ENCODE measurements around the gene CWC27.

The CWC27 gene

DNA sequence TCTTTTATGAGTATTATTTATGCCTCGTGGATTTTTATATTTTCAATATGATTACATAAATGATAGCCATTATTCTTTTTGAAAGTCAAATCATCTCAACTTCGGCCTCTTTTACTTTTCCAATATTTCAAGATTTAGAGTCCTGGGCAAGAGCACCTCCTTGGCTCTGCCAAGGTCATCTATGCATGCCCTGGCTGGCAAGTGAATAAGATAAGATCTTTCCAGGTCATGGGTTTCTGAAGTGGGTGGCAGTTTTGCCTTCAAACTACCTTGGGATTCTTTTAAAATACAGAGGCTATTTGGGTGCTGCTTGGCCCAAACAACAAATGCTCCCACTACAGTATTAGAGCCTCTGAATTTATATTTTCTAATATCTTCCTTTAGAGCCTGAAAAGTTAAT, 95.4 kb downstream of the CWC27 start:
- Histone ChIP-seq H3K9ac (ENCODE audit: low read length) (no peak overlapping the region), H3K9me3 (ENCODE audit: low read length) (no peaks in the 10 kb centered on the region), H3K4me2 (ENCODE audit: low read length) (no peak overlapping the region), H3K9me2 (ENCODE audit: low read depth, low read length) (no peaks in the 10 kb centered on the region), H4K20me1 (ENCODE audit: insufficient read depth, low read length) (no peaks in the 10 kb centered on the region), H2AFZ (ENCODE audit: low read length) (no peak overlapping the region), H3K79me2 (ENCODE audit: insufficient read depth, low read length) (no peaks in the 10 kb centered on the region), H3K36me3 (ENCODE audit: insufficient read depth, low read length) (no peaks in the 10 kb centered on the region), H3K4me3 (ENCODE audit: low read depth, low read length, poor library complexity, severe bottlenecking) (no peak overlapping the region), H3K27me3 (ENCODE audit: insufficient read depth, low read length) (no peaks in the 10 kb centered on the region), H3F3A (ENCODE audit: insufficient read depth, low read length) (no peaks in the 10 kb centered on the region), H3K27ac (ENCODE audit: low read depth, low read length, poor library complexity, severe bottlenecking) (no peak overlapping the region), H3K4me1 (ENCODE audit: insufficient read depth, low read length, severe bottlenecking) (no peaks in the 10 kb centered on the region)
- TF ChIP-seq, protein P1, sequence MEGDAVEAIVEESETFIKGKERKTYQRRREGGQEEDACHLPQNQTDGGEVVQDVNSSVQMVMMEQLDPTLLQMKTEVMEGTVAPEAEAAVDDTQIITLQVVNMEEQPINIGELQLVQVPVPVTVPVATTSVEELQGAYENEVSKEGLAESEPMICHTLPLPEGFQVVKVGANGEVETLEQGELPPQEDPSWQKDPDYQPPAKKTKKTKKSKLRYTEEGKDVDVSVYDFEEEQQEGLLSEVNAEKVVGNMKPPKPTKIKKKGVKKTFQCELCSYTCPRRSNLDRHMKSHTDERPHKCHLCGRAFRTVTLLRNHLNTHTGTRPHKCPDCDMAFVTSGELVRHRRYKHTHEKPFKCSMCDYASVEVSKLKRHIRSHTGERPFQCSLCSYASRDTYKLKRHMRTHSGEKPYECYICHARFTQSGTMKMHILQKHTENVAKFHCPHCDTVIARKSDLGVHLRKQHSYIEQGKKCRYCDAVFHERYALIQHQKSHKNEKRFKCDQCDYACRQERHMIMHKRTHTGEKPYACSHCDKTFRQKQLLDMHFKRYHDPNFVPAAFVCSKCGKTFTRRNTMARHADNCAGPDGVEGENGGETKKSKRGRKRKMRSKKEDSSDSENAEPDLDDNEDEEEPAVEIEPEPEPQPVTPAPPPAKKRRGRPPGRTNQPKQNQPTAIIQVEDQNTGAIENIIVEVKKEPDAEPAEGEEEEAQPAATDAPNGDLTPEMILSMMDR (IDR thresholded peaks at IDR 0.05; ENCODE audit: low read length), result no peak
- no peak for TF ChIP-seq EZH2 (IDR thresholded peaks at IDR 0.05; ENCODE audit: borderline replicate concordance, low read length)

DNA sequence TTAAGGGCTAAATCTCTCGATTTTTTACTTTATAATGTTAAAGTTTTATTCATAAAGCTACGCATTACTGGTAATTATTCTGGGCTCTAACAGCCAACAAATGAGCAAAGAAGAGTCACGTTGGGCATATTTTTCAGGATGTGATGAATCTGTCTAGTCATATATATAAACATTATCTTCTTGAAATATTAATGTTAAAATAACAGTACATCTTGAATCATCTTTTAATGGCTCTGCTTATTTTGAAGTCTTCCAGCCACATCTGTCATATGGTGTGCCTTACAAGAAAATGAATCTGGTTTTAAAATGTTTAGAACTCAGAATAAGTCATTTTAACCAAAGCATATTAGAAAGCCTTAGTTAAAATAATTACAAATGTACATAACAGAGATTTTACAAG, 96.9 kb downstream of the CWC27 start:
- Histone ChIP-seq H3K4me1 (ENCODE audit: insufficient read depth, low read length, severe bottlenecking) (no peaks in the 10 kb centered on the region), H3K4me3 (ENCODE audit: low read depth, low read length, poor library complexity, severe bottlenecking) (no peak overlapping the region), H3K9ac (ENCODE audit: low read length) (no peak overlapping the region), H3K36me3 (ENCODE audit: insufficient read depth, low read length) (no peaks in the 10 kb centered on the region), H3F3A (ENCODE audit: insufficient read depth, low read length) (no peaks in the 10 kb centered on the region), H3K27me3 (ENCODE audit: insufficient read depth, low read length) (no peaks in the 10 kb centered on the region), H2AFZ (ENCODE audit: low read length) (no peak overlapping the region), H3K9me3 (ENCODE audit: low read length) (no peaks in the 10 kb centered on the region), H3K79me2 (ENCODE audit: insufficient read depth, low read length) (no peaks in the 10 kb centered on the region), H4K20me1 (ENCODE audit: insufficient read depth, low read length) (no peaks in the 10 kb centered on the region), H3K4me2 (ENCODE audit: low read length) (no peak overlapping the region), H3K9me2 (ENCODE audit: low read depth, low read length) (no peaks in the 10 kb centered on the region), H3K27ac (ENCODE audit: low read depth, low read length, poor library complexity, severe bottlenecking) (no peak overlapping the region)
- TF ChIP-seq, protein P1 (IDR thresholded peaks at IDR 0.05; ENCODE audit: low read length), result no peak
- no peak for TF ChIP-seq EZH2 (IDR thresholded peaks at IDR 0.05; ENCODE audit: borderline replicate concordance, low read length)

DNA sequence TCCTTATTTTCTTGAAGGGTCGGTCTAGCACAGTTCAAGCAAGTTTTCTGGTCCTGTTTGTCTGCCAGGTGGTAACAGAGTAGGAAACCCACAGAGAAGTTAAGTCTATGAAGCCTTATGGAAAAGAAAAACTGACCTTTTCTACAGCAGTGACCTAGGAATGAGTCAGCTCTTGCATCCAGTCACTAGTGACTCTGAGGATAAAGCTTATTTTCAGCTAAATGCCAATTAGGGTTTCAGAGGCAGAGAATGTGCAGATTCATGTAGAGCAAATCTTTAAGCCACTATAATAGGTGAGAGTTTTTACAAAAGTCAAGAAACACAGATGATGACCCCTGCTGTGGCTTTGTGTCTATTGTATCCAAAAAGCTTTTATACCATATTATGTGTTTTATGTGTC, 100.7 kb downstream of the CWC27 start:
- Histone ChIP-seq H3K4me2 (ENCODE audit: low read length) (no peak overlapping the region), H3K9ac (ENCODE audit: low read length) (no peak overlapping the region)

More for the DNA sequence above, 100.7 kb downstream of the CWC27 start:
- Histone ChIP-seq H3K36me3 (ENCODE audit: insufficient read depth, low read length) (no peaks in the 10 kb centered on the region), H3K27ac (ENCODE audit: low read depth, low read length, poor library complexity, severe bottlenecking) (no peak overlapping the region), H3K9me2 (ENCODE audit: low read depth, low read length) (no peaks in the 10 kb centered on the region), H3F3A (ENCODE audit: insufficient read depth, low read length) (no peaks in the 10 kb centered on the region), H3K9me3 (ENCODE audit: low read length) (no peaks in the 10 kb centered on the region), H3K27me3 (ENCODE audit: insufficient read depth, low read length) (no peaks in the 10 kb centered on the region), H4K20me1 (ENCODE audit: insufficient read depth, low read length) (no peaks in the 10 kb centered on the region), H3K4me1 (ENCODE audit: insufficient read depth, low read length, severe bottlenecking) (no peaks in the 10 kb centered on the region), H3K79me2 (ENCODE audit: insufficient read depth, low read length) (no peaks in the 10 kb centered on the region), H3K4me3 (ENCODE audit: low read depth, low read length, poor library complexity, severe bottlenecking) (no peak overlapping the region), H2AFZ (ENCODE audit: low read length) (no peak overlapping the region)
- TF ChIP-seq, protein P1 (IDR thresholded peaks at IDR 0.05; ENCODE audit: low read length), result no peak
- TF ChIP-seq EZH2 (IDR thresholded peaks at IDR 0.05; ENCODE audit: borderline replicate concordance, low read length), result no peak
